GM12878 (cell line): ENCODE measurements around the gene KRTAP10-11. TPM values are rescaled to one million over a fixed set of nuclear protein-coding genes. Genes with fewer than 3 reads are reported as not detected.
"Not testable (repeated sequence)": the region's sequence is repeated elsewhere in the genome, so short reads cannot be mapped to it uniquely, and the experiment has no call there.

Source experiments
- ATAC-seq: fragments of 200-7000 bp; cut with Tn5 transposase; 3 replicates; pipeline ENCODE4 v1.9.1; 2020; ENCODE audit warnings: mild to moderate bottlenecking, moderate library complexity
- BruUV-seq: library from RNA; stranded (reverse); fragments of 400-500 nt; replicated peaks from 2 replicates; lab custom pipeline; 2021; lab: Mats Ljungman, UMichigan
- CTCF ChIA-PET: fragments of 300-600 bp; sonication (Branson Sonifier 250); formaldehyde crosslinking; extraction: SDS; loops from one replicate; lab custom pipeline; 2021; ENCODE audit warnings: inconsistent platforms; lab: Yijun Ruan, JAX
- POLR2A ChIA-PET: fragments of 350-600 bp; formaldehyde crosslinking; extraction: SDS; loops from one replicate; lab custom pipeline; 2021; ENCODE audit warnings: inconsistent platforms; lab: Charles Lee
- RAD21 ChIA-PET: fragments of 300-600 bp; sonication (Branson Sonifier 250); formaldehyde crosslinking; loops from one replicate; lab custom pipeline; 2023; ENCODE audit warnings: antibody characterized with exemption; ENCODE audit not compliant: unreplicated experiment; lab: Charles Lee
- SMC1A ChIA-PET: fragments of 300-600 bp; sonication (Branson Sonifier 250); formaldehyde crosslinking; loops from one replicate; lab custom pipeline; 2023; ENCODE audit not compliant: unreplicated experiment, uncharacterized antibody; lab: Charles Lee
- DNase-seq: peaks from one replicate; pipeline ENCODE4 v3.0.0-alpha.2; 2011; ENCODE audit warnings: low read depth, low spot score
- FAIRE-seq: peaks from 3 replicates; lab custom pipeline; 2011; peaks lifted over from hg19 to GRCh38; lab: Jason Lieb, UNC
- H2AFZ ChIP-seq: 2 replicates; pipeline ENCODE4 v1.6.0; 2011; ENCODE audit warnings: low read depth, low read length, control low read depth; ENCODE audit not compliant: control insufficient read depth
- H3K27ac ChIP-seq: 2 replicates; pipeline ENCODE4 v1.5.1; 2011; ENCODE audit warnings: control low read depth; ENCODE audit not compliant: control insufficient read depth, insufficient read depth
- H3K27me3 ChIP-seq, 2 experiments: replicated peaks in 1 of 2; 2 replicates each; pipeline versions ENCODE4 v1.6.0 to v1.6.1; 2011; ENCODE audit warnings: low read length in 1 of 2; ENCODE audit not compliant: control insufficient read depth in 2 of 2, insufficient read depth in 2 of 2
- H3K36me3 ChIP-seq, 2 experiments: 2 replicates each; pipeline ENCODE4 v1.5.1; 2011; ENCODE audit warnings: low read length in 1 of 2; ENCODE audit not compliant: control insufficient read depth in 2 of 2, insufficient read depth in 2 of 2
- H3K4me1 ChIP-seq: 2 replicates; pipeline ENCODE4 v1.6.1; 2011; ENCODE audit warnings: mild to moderate bottlenecking, low read length, moderate library complexity, mixed read lengths; ENCODE audit not compliant: control insufficient read depth, insufficient read depth
- H3K4me2 ChIP-seq: 2 replicates; pipeline ENCODE4 v1.6.0; 2011; ENCODE audit warnings: control low read depth; ENCODE audit not compliant: control insufficient read depth, insufficient read depth
- H3K4me3 ChIP-seq: fragments of 200-600 bp; sonication (generic); 2 replicates; pipeline ENCODE4 v1.5.1; 2016
- H3K79me2 ChIP-seq: 2 replicates; pipeline ENCODE4 v1.6.0; 2011; ENCODE audit warnings: low read length; ENCODE audit not compliant: control insufficient read depth, insufficient read depth
- H3K9ac ChIP-seq: 2 replicates; pipeline ENCODE4 v1.8.0; 2011; ENCODE audit warnings: low read length, control low read depth, mixed read lengths; ENCODE audit not compliant: control insufficient read depth, insufficient read depth
- H3K9me3 ChIP-seq: replicated peaks from 3 replicates; pipeline ENCODE4 v1.5.1; 2011; ENCODE audit warnings: mild to moderate bottlenecking, low read length; ENCODE audit not compliant: control insufficient read depth, insufficient read depth
- H4K20me1 ChIP-seq: 2 replicates; pipeline ENCODE4 v1.6.0; 2011; ENCODE audit not compliant: control insufficient read depth, insufficient read depth
- NFYA ChIP-seq: IDR thresholded peaks from 2 replicates; pipeline ENCODE4 v1.6.1; 2011; ENCODE audit warnings: low read depth, mild to moderate bottlenecking, low read length, improper control_type of control experiment, borderline replicate concordance
- WGBS: methylation state at CpG from one replicate; pipeline ENCODE4 v1.1.6; 2016; ENCODE audit warnings: low lambda C conversion rate; ENCODE audit not compliant: insufficient replicate concordance, insufficient coverage; ENCODE audit errors: missing lambda C conversion rate; 5-methylcytosine and 5-hydroxymethylcytosine counted together
- in situ Hi-C: fragments of 300-500 bp; cut with MboI; formaldehyde crosslinking; loops from 9 replicates; pipeline ENCODE4 v1.14.3; 2018; ENCODE audit warnings: mixed read lengths
- intact Hi-C: fragments of 100-400 bp; cut with micrococcal nuclease; formaldehyde crosslinking; loops from one replicate; pipeline ENCODE4 v1.14.2; 2022; ENCODE audit not compliant: unreplicated experiment
- polyA plus RNA-seq, 11 experiments: library from polyadenylated mRNA; depleted of rRNA in 4 of 11; unstranded in 6 of 11; stranded (reverse) in 5 of 11; fragments of >200 nt; fragmentation: Nextera tagmentation in 4 of 11; fragmentation: Illumina TruSeq in 1 of 11; extraction: Ambion mirVana in 4 of 11; extraction: Trizol in 1 of 11; gene quantifications; 1 replicate in 1 of 11; 2 replicates in 10 of 11; pipeline versions ENCODE4 v1.2.1 to v1.2.3, GENCODE V29; 2011 to 2016; ENCODE audit warnings: inconsistent platforms in 2 of 11, missing spikeins in 2 of 11, low read depth in 1 of 11
- total RNA-seq, 4 experiments: library from RNA; depleted of rRNA in 3 of 4; stranded (reverse); fragments of >200 nt in 3 of 4; fragmentation: Illumina TruSeq in 1 of 4; extraction: Trizol in 1 of 4; gene quantifications; 2 replicates each; pipeline versions ENCODE4 v1.2.1 to v1.2.3, GENCODE V29; 2013 to 2021

Gene KRTAP10-11
- total and polyA plus RNA-seq, 10 of the 15 experiments (the other 5 are each of a cell fraction or from before 2014, with no cell fraction given) = not detected

- no peak for TF ChIP-seq NFYA
- TF ChIP-seq, all 136 proteins: peak for 0
These were observed 46.8 kb upstream of the KRTAP10-11 start (continued) for GRCh38 chr21:44599264-44600029.

- H3K9me3 ChIP-seq, RAD21 ChIA-PET, ATAC-seq, H3K4me3 ChIP-seq, in situ Hi-C loops, H3K36me3 ChIP-seq, H4K20me1 ChIP-seq, FAIRE-seq, SMC1A ChIA-PET, H3K4me2 ChIP-seq, DNase-seq, H3K4me1 ChIP-seq, H3K27ac ChIP-seq, intact Hi-C loops, H3K9ac ChIP-seq, CTCF ChIA-PET, H2AFZ ChIP-seq, POLR2A ChIA-PET, BruUV-seq, H3K27me3 ChIP-seq, H3K79me2 ChIP-seq: not testable (repeated sequence)
- WGBS = 19% methylated on average over 20 of the region's 23 CpGs
These were observed 45.9 kb upstream of the KRTAP10-11 start, which contains the start of gene KRTAP10-7 for GRCh38 chr21:44600118-44600978. KRTAP10-7 (plus strand) TSS chr21:44600597; CDS start chr21:44600622, 25 bp downstream.

- RAD21 ChIA-PET, BruUV-seq, DNase-seq, FAIRE-seq, in situ Hi-C loops, H3K9me3 ChIP-seq, POLR2A ChIA-PET, intact Hi-C loops, H3K9ac ChIP-seq, H2AFZ ChIP-seq, H3K4me1 ChIP-seq, H3K27me3 ChIP-seq, CTCF ChIA-PET, ATAC-seq, H3K4me3 ChIP-seq, H3K36me3 ChIP-seq, H3K27ac ChIP-seq, H4K20me1 ChIP-seq, SMC1A ChIA-PET, H3K4me2 ChIP-seq, H3K79me2 ChIP-seq: not testable (repeated sequence)
- 40% methylated on average over 9 of the region's 10 CpGs for WGBS
These were observed 45.1 kb upstream of the KRTAP10-11 start for GRCh38 chr21:44601091-44601490.
